ENCODE data around the gene KIF1A. TPM values are rescaled to one million over a fixed set of nuclear protein-coding genes. Genes with fewer than 3 reads are reported as not detected.

The KIF1A gene
- total RNA-seq, 4 donors from 2014 or later, result 0.19 to 0.60 TPM; not detected in 2

DNA sequence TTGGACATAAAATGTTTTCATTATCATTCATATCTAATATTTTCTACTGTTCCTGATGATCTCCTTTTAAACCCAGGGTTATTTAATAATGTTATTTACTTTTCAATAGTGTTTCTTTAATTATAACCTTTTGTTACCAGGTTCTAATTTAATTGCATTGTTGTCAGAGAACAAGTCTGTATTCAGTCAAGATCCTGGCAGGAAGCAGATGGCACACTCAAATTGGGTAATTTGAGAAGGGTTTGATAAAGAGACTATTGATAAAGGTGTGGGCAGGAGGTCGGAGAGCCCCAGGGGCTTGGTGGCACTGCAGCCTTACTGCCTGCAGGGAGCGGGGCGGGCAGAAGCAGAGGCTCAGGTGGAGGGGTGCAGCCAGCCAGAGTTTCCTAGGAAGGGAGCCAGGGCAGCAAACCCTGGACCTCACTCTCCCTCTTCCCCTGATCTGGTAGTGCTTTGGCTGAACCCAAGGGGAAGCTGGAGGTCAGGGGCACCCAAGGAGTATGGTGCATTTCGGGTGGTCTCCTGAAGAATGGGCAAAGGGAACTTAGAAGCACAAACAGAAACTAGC lies 2.3 kb upstream of the KIF1A start:
- no peak for ATAC-seq (ENCODE audit: low FRiP score)
- no peak for DNase-seq (ENCODE audit: low spot score)
- TF ChIP-seq, protein P1, sequence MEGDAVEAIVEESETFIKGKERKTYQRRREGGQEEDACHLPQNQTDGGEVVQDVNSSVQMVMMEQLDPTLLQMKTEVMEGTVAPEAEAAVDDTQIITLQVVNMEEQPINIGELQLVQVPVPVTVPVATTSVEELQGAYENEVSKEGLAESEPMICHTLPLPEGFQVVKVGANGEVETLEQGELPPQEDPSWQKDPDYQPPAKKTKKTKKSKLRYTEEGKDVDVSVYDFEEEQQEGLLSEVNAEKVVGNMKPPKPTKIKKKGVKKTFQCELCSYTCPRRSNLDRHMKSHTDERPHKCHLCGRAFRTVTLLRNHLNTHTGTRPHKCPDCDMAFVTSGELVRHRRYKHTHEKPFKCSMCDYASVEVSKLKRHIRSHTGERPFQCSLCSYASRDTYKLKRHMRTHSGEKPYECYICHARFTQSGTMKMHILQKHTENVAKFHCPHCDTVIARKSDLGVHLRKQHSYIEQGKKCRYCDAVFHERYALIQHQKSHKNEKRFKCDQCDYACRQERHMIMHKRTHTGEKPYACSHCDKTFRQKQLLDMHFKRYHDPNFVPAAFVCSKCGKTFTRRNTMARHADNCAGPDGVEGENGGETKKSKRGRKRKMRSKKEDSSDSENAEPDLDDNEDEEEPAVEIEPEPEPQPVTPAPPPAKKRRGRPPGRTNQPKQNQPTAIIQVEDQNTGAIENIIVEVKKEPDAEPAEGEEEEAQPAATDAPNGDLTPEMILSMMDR (IDR thresholded peaks at IDR 0.05), result no peak

DNA sequence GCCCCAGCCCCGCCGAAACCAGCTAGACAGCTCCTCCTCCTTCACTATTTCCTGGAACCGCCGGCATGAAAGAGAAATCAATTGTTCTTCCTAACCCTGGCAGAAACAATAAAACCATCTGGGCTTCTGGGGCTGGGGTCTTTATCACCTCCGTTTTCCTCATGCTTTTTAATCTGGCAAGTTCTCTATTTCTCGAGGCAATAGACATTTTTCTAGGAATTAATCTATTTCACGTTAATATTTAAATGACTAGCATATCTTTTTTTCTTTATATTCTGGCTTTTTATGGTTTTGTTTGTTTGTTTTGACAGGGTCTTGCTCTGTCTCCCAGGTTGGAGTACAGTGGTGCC lies 1.4 kb upstream of the KIF1A start:
- TF ChIP-seq, protein P1 (IDR thresholded peaks at IDR 0.05), result no peak
- DNase-seq (ENCODE audit: low spot score) (no peak), ATAC-seq (ENCODE audit: low FRiP score) (no peak)

- DNase-seq (ENCODE audit: low spot score) (no peak), ATAC-seq (ENCODE audit: low FRiP score) (no peak)
- TF ChIP-seq, protein P1 (IDR thresholded peaks at IDR 0.05), result no peak
Measured at GRCh38 chr2:240820607-240821428, 799 bp upstream of the KIF1A start.

DNA sequence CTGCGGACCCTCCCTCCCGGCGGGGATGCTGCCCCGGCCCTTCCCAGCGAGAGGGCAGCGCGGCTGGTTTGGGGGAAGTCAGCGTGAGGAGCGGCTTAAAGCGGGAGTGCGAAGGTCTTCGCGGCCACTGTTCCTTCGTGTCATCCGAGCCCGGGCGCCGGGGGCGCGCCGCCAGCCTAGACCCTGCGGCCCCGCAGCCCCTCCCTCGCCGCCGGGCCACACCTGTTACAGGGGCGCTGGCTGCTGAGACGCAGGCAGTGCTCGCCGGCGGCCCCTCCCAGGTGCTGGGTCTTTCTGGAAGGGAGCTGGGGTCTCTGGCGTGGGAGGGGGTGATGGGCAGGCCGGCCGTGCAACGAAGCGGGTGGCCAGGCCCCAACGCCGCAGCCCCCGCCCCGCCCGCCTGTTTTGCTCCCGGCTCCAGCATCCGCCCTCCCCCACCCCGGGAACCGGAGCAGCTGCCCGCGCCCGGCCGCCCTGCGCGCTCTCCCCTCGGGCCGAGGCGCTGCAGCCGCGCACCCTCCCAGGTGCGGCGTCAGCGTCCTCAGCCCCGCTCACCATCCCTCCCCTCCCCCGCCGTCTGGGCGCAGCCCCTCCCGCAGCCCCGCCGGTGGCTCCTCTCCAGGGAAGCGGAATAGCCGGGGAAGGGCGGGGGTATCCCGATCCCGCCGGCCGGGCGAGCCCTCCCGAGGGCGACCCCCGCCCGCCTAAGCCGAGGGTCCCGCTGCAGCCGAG lies 727 bp downstream of the KIF1A start:
- ATAC-seq (ENCODE audit: low FRiP score) (no peak), DNase-seq (ENCODE audit: low spot score) (no peak)
- TF ChIP-seq, protein P1 (IDR thresholded peaks at IDR 0.05), result no peak

DNA sequence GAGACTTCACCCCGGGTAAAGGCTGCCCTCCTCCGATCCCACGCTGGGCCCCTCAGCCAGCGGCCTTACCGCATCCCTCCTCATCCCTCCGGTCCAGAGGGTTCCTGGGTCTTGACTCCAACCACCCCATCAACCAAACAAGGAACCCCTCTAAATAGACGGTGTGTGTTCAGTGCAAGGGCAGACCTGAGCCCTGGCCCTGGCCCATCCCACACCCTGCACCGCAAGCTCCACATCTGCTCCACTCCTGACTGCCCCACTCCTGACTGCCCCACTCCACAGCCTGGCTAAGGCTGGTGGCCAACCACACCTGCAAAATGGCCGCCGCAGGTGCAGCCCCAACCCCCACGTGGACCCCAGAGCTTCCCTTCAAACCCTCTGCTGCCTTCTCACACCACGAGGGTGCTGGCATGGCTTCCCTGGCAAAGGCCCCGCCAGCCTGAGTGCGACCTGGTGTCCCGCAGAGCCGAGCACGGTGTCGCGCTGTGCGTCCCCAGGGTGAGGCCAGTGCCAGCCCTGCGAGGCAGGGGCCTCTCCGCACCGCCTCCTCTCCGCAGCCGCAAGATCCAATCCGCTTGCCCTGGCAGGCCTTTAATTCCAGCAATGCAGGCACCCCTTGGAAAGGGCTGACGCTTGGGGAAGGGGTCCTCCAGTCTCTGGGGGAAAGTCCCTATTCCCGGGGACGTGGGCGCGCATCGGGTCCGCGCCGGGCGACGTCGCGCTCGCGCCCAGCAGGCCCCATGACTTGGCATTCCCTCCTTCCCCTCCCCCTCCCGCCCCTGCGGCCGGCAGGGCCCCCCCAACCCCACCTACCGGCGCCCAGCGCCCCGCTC lies 1.5 kb downstream of the KIF1A start:
- TF ChIP-seq, protein P1 (IDR thresholded peaks at IDR 0.05), result no peak
- DNase-seq (ENCODE audit: low spot score), result no peak
- no peak for ATAC-seq (ENCODE audit: low FRiP score)

- DNase-seq (ENCODE audit: low spot score) (no peak), ATAC-seq (ENCODE audit: low FRiP score) (no peak)
- TF ChIP-seq, protein P1 (IDR thresholded peaks at IDR 0.05), result no peak
Measured at GRCh38 chr2:240817496-240818292, 2.3 kb downstream of the KIF1A start.

Data from omental fat pad (tissue), 4 donors.